Forelimb muscle (tissue), 1 donor: Measurements from ENCODE around the gene SGMS1. TPM values are rescaled to one million over a fixed set of nuclear protein-coding genes. Genes with fewer than 3 reads are reported as not detected.
"Not testable (repeated sequence)": the region's sequence is repeated elsewhere in the genome, so short reads cannot be mapped to it uniquely, and the experiment has no call there.

ENCODE experiments used
- DNase-seq: peaks from one replicate; pipeline ENCODE4 v3.0.0-alpha.2; 2013; ENCODE audit warnings: low read depth
- polyA plus RNA-seq: library from polyadenylated mRNA; unstranded; fragments of 120-200 nt; gene quantifications from one replicate; pipeline ENCODE4 v1.2.1, GENCODE V29; 2013; ENCODE audit not compliant: insufficient read length

The SGMS1 gene
- polyA plus RNA-seq, 1 donor: 21.1 TPM

- no peak for DNase-seq
Measured at GRCh38 chr10:50511492-50512213, 112.1 kb downstream of the SGMS1 start.

- no peak for DNase-seq
Measured at GRCh38 chr10:50510517-50511473, 113.0 kb downstream of the SGMS1 start.

GRCh38 chr10:50508315-50509051, 115.3 kb downstream of the SGMS1 start:
- DNase-seq: no peak

- DNase-seq: no peak
Measured at GRCh38 chr10:50506861-50507573, 116.7 kb downstream of the SGMS1 start.

GRCh38 chr10:50504389-50504788, 119.4 kb downstream of the SGMS1 start:
- no peak for DNase-seq

GRCh38 chr10:50503661-50504320, 120.0 kb downstream of the SGMS1 start:
- DNase-seq: no peak

GRCh38 chr10:50503156-50503555, 120.6 kb downstream of the SGMS1 start:
- not testable (repeated sequence) for DNase-seq

- no peak for DNase-seq
Measured at GRCh38 chr10:50501924-50502452, 121.8 kb downstream of the SGMS1 start.

- no peak for DNase-seq
Measured at GRCh38 chr10:50501478-50501877, 122.3 kb downstream of the SGMS1 start.

GRCh38 chr10:50498465-50498864, 125.3 kb downstream of the SGMS1 start:
- no peak for DNase-seq

GRCh38 chr10:50497758-50498157, 126.0 kb downstream of the SGMS1 start:
- peak; percentile 22 for DNase-seq

GRCh38 chr10:50496228-50496627, 127.5 kb downstream of the SGMS1 start:
- DNase-seq: no peak

GRCh38 chr10:50490241-50490640, 133.5 kb downstream of the SGMS1 start:
- DNase-seq: no peak

GRCh38 chr10:50484550-50484949, 139.2 kb downstream of the SGMS1 start:
- not testable (repeated sequence) for DNase-seq

- DNase-seq: no peak
Measured at GRCh38 chr10:50480054-50481007, 143.4 kb downstream of the SGMS1 start.

GRCh38 chr10:50477287-50478203, 146.2 kb downstream of the SGMS1 start:
- no peak for DNase-seq

GRCh38 chr10:50473756-50474155, 150.0 kb downstream of the SGMS1 start:
- no peak for DNase-seq

- DNase-seq: no peak
Measured at GRCh38 chr10:50472914-50473313, 150.8 kb downstream of the SGMS1 start.
